HepG2 (cell line): Measurements from ENCODE around the gene PPP2R5D. TPM values are rescaled to one million over a fixed set of nuclear protein-coding genes. Genes with fewer than 3 reads are reported as not detected.

Experiments
- ATAC-seq: fragments of 200-7000 bp; cut with Tn5 transposase; 3 replicates; pipeline ENCODE4 v1.9.1; 2020; ENCODE audit warnings: mild to moderate bottlenecking, moderate library complexity
- BruUV-seq: library from RNA; stranded (reverse); fragments of 400-500 nt; replicated peaks from 2 replicates; lab custom pipeline; 2021; lab: Mats Ljungman, UMichigan
- CTCF ChIA-PET: fragments of 300-600 bp; formaldehyde crosslinking; extraction: SDS; loops from one replicate; lab custom pipeline; 2021; ENCODE audit warnings: low total read pairs, inconsistent platforms, low intra/inter-chr PET ratio; lab: Yijun Ruan, JAX
- POLR2A ChIA-PET: fragments of 350-600 bp; sonication (Branson Sonifier 250); formaldehyde crosslinking; loops from one replicate; lab custom pipeline; 2020; ENCODE audit warnings: antibody characterized with exemption, inconsistent platforms; lab: Yijun Ruan, JAX
- DNase-seq: peaks from one replicate; pipeline ENCODE4 v3.0.0-alpha.2; 2015; ENCODE audit warnings: low spot score
- FAIRE-seq: peaks from 3 replicates; lab custom pipeline; 2011; peaks lifted over from hg19 to GRCh38; lab: Jason Lieb, UNC
- H2AFZ ChIP-seq: one replicate; pipeline ENCODE4 v1.6.1; 2011; ENCODE audit warnings: low read length, inconsistent platforms
- H3K27ac ChIP-seq: fragments of 300-600 bp; 3 replicates; pipeline ENCODE4 v1.8.0; 2011; ENCODE audit warnings: mixed run types, mild to moderate bottlenecking, mixed read lengths, low read length, inconsistent platforms; ENCODE audit not compliant: insufficient read depth; ENCODE audit errors: extremely low read length
- H3K27me3 ChIP-seq, 2 experiments: fragments of 200-600 bp in 1 of 2; 2 replicates in 1 of 2; 3 replicates in 1 of 2; pipeline versions ENCODE4 v1.6.0 to v1.8.0; 2011; ENCODE audit warnings: low read length in 2 of 2, mild to moderate bottlenecking in 2 of 2, moderate library complexity in 2 of 2, inconsistent platforms in 1 of 2; ENCODE audit not compliant: insufficient read depth in 2 of 2, control insufficient read depth in 1 of 2
- H3K36me3 ChIP-seq, 2 experiments: fragments of 200-600 bp in 1 of 2; replicated peaks in 1 of 2; 2 replicates in 1 of 2; 3 replicates in 1 of 2; pipeline versions ENCODE4 v1.5.1 to v1.8.0; 2011; ENCODE audit warnings: low read length in 2 of 2, inconsistent platforms in 1 of 2; ENCODE audit not compliant: insufficient read depth in 2 of 2, control insufficient read depth in 1 of 2
- H3K4me1 ChIP-seq: 2 replicates; pipeline ENCODE4 v1.5.1; 2012; ENCODE audit warnings: low read length, inconsistent platforms; ENCODE audit not compliant: insufficient read depth
- H3K4me2 ChIP-seq: 2 replicates; pipeline ENCODE4 v1.6.0; 2011; ENCODE audit warnings: low read depth, low read length, inconsistent platforms
- H3K4me3 ChIP-seq, 3 experiments: fragments of 200-600 bp in 1 of 3; sonication (generic), shearing (Covaris generic) in 1 of 3; replicated peaks in 1 of 3; 2 replicates each; pipeline ENCODE4 v1.5.1; 2011 to 2016; ENCODE audit warnings: low read length in 3 of 3, inconsistent platforms in 2 of 3, low read depth in 2 of 3, mild to moderate bottlenecking in 2 of 3, control low read depth in 1 of 3, mixed read lengths in 1 of 3; ENCODE audit not compliant: insufficient read depth in 1 of 3
- H3K79me2 ChIP-seq: one replicate; pipeline ENCODE4 v1.6.1; 2011; ENCODE audit warnings: low read length, inconsistent platforms; ENCODE audit not compliant: insufficient read depth
- H3K9ac ChIP-seq: 2 replicates; pipeline ENCODE4 v1.6.0; 2011; ENCODE audit warnings: mild to moderate bottlenecking, low read depth, low read length, inconsistent platforms; ENCODE audit not compliant: insufficient read depth
- H3K9me3 ChIP-seq: 2 replicates; pipeline ENCODE4 v1.5.1; 2012; ENCODE audit warnings: mild to moderate bottlenecking, low read length
- H4K20me1 ChIP-seq: 2 replicates; pipeline ENCODE4 v1.6.0; 2011; ENCODE audit warnings: inconsistent platforms, mild to moderate bottlenecking, low read length, moderate library complexity; ENCODE audit not compliant: insufficient read depth
- DPF2 ChIP-seq: sonication (generic); formaldehyde crosslinking; IDR thresholded peaks from 2 replicates; pipeline ENCODE4 v1.4.0; 2020; ENCODE audit warnings: mild to moderate bottlenecking, low read depth, missing genetic modification reagents, borderline replicate concordance
- EZH2 ChIP-seq: conservative IDR thresholded peaks from 2 replicates; pipeline ENCODE4 v1.6.1; 2012; ENCODE audit warnings: mild to moderate bottlenecking, low read depth, low read length, moderate library complexity
- HINFP ChIP-seq: sonication (generic); formaldehyde crosslinking; IDR thresholded peaks from 2 replicates; pipeline ENCODE4 v1.4.0; 2020; ENCODE audit warnings: low read depth, mild to moderate bottlenecking, missing genetic modification reagents
- HOXD1 ChIP-seq: sonication (generic); formaldehyde crosslinking; IDR thresholded peaks from 2 replicates; pipeline ENCODE4 v1.5.0; 2020; ENCODE audit warnings: missing genetic modification reagents
- IRF9 ChIP-seq: sonication (generic); formaldehyde crosslinking; IDR thresholded peaks from 2 replicates; pipeline ENCODE4 v1.8.0; 2022; ENCODE audit warnings: missing genetic modification reagents, mild to moderate bottlenecking, borderline replicate concordance
- MXD1 ChIP-seq: sonication (generic); formaldehyde crosslinking; IDR thresholded peaks from 2 replicates; pipeline ENCODE4 v1.4.0; 2020; ENCODE audit warnings: mild to moderate bottlenecking, missing genetic modification reagents
- POLR2G ChIP-seq: fragments of 200-400 bp; formaldehyde crosslinking; IDR thresholded peaks from 2 replicates; pipeline ENCODE4 v1.6.1; 2018; ENCODE audit warnings: mild to moderate bottlenecking, low read depth, low read length, moderate library complexity
- SMC3 ChIP-seq: IDR thresholded peaks from 2 replicates; pipeline ENCODE4 v1.6.1; 2011; ENCODE audit warnings: low read length, improper control_type of control experiment
- ZNF354B ChIP-seq: sonication (generic); formaldehyde crosslinking; IDR thresholded peaks from 2 replicates; pipeline ENCODE4 v1.8.0; 2022; ENCODE audit warnings: mild to moderate bottlenecking, missing genetic modification reagents
- ZNF687 ChIP-seq: sonication (generic); formaldehyde crosslinking; IDR thresholded peaks from 2 replicates; pipeline ENCODE4 v1.5.1; 2020; ENCODE audit warnings: mild to moderate bottlenecking, missing genetic modification reagents, moderate library complexity
- WGBS: methylation state at CpG from one replicate; pipeline ENCODE4 v1.1.6; 2017; ENCODE audit warnings: low lambda C conversion rate; 5-methylcytosine and 5-hydroxymethylcytosine counted together
- in situ Hi-C: cut with HindIII; loops from 2 replicates; pipeline ENCODE4 v1.10.0; 2017; ENCODE audit warnings: low pct_unique_long_range_greater_than_20kb; ENCODE audit not compliant: extremely low pct_ligation_motif_present
- intact Hi-C: fragments of 100-400 bp; cut with micrococcal nuclease; formaldehyde crosslinking; loops from one replicate; pipeline ENCODE4 v1.10.0; 2022; ENCODE audit not compliant: unreplicated experiment
- polyA plus RNA-seq, 8 experiments: library from polyadenylated mRNA; depleted of rRNA in 3 of 8; stranded (reverse) in 7 of 8; unstranded in 1 of 8; fragments of >200 nt; fragmentation: Illumina TruSeq in 4 of 8; extraction: Trizol in 4 of 8; gene quantifications; 2 replicates each; pipeline versions ENCODE4 v1.2.1 to v1.2.3, GENCODE V29; 2011 to 2016; ENCODE audit warnings: low read depth in 4 of 8, missing spikeins in 1 of 8, mixed read lengths in 1 of 8; ENCODE audit not compliant: insufficient read depth in 1 of 8
- total RNA-seq, 5 experiments: library from RNA; depleted of rRNA; stranded (reverse); fragments of >200 nt; fragmentation: Illumina TruSeq; extraction: Trizol; gene quantifications; 2 replicates each; pipeline ENCODE4 v1.2.3, GENCODE V29; 2016; ENCODE audit warnings: low read depth in 1 of 5
- TF ChIP-seq, protein P1 (sequence below): IDR thresholded peaks from 2 replicates; pipeline ENCODE4 v1.6.1; 2016; ENCODE audit warnings: missing compliant biosample characterization, missing genetic modification reagents, borderline replicate concordance
- TF ChIP-seq, protein P2 (sequence below): sonication (generic); formaldehyde crosslinking; IDR thresholded peaks from 2 replicates; pipeline ENCODE4 v1.5.0; 2020; ENCODE audit warnings: mild to moderate bottlenecking, missing genetic modification reagents

The PPP2R5D gene
- total and polyA plus RNA-seq, 2 of the 13 experiments (the other 11 are each of a cell fraction or from before 2014, with no cell fraction given): 53.7 to 60.4 TPM

DNA sequence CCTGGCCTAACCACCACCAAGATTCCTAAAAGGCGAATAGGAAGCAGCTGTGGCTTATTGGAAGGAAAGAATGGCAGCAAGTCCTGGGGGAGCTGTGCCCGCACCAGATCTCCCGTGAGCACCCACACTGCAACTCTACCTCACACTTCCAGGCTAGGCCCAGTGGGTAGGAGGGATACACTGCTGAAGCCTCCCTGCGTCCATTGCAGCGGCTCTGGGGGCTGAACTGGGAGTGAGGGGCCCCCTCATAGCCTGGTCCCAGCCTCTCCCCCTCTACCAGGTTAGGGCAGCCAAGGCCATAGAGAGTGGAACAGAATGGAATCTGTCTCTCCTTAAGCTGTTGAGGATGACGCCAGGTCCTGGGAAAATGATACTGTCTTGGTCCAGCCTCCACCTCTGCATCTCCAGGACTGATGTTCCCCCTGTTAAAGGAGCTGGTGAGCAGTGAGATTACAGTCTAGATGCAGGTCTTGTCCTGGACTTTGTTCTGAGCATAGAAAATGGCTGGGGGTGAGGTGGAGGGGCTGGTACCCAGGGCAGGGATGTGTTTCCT lies 43.8 kb upstream of the PPP2R5D start:
- DNase-seq: no peak
- intact Hi-C loops (no loop called here), in situ Hi-C loops (no loop called here)
- H2AFZ ChIP-seq: no peak overlapping the region
- no peak for FAIRE-seq
- peaks cover 8 to 27% of the 10 kb centered on the region in 2 experiments for H3K36me3 ChIP-seq
- no peak overlapping the region for H3K4me3 ChIP-seq
- no TSS peak for BruUV-seq
- no peaks in the 10 kb centered on the region for H3K27me3 ChIP-seq
- no peak overlapping the region for H3K4me2 ChIP-seq
- CTCF ChIA-PET: no interaction called here
- H3K9ac ChIP-seq: no peak overlapping the region
- H3K79me2 ChIP-seq: no peaks in the 10 kb centered on the region
- no peak for ATAC-seq
- POLR2A ChIA-PET: interaction anchor here (0.6 to 5.0 kb wide), 7 partner anchors 11 to 1348 kb away, joined by 3 to 56 read pairs (median 4); partner anchors contain the start of genes CNPY3, GNMT, KLHDC3 and PEX6
- H3K4me1 ChIP-seq: peaks cover 64% of the 10 kb centered on the region
- H4K20me1 ChIP-seq: no peaks in the 10 kb centered on the region
- H3K9me3 ChIP-seq: no peaks in the 10 kb centered on the region
- WGBS: 97% methylated on average over 6 of the region's 6 CpGs
- peak overlapping the region; percentile 81 for H3K27ac ChIP-seq
- TF ChIP-seq IRF9 (CRISPR knock-in tag) (no peak), SMC3 (no peak), ZNF354B (CRISPR knock-in tag) (no peak), MXD1 (CRISPR knock-in tag) (0 out of 2 replicates have a peak, but pooled peaks have one; percentile 36), EZH2 (no peak), HINFP (CRISPR knock-in tag) (no peak), ZNF687 (0 out of 2 replicates have a peak, but pooled peaks have one; percentile 23), DPF2 (no peak), HOXD1 (no peak), POLR2G (no peak)
- TF ChIP-seq, protein P1, sequence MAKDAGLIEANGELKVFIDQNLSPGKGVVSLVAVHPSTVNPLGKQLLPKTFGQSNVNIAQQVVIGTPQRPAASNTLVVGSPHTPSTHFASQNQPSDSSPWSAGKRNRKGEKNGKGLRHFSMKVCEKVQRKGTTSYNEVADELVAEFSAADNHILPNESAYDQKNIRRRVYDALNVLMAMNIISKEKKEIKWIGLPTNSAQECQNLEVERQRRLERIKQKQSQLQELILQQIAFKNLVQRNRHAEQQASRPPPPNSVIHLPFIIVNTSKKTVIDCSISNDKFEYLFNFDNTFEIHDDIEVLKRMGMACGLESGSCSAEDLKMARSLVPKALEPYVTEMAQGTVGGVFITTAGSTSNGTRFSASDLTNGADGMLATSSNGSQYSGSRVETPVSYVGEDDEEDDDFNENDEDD: no peak
- TF ChIP-seq, protein P2, sequence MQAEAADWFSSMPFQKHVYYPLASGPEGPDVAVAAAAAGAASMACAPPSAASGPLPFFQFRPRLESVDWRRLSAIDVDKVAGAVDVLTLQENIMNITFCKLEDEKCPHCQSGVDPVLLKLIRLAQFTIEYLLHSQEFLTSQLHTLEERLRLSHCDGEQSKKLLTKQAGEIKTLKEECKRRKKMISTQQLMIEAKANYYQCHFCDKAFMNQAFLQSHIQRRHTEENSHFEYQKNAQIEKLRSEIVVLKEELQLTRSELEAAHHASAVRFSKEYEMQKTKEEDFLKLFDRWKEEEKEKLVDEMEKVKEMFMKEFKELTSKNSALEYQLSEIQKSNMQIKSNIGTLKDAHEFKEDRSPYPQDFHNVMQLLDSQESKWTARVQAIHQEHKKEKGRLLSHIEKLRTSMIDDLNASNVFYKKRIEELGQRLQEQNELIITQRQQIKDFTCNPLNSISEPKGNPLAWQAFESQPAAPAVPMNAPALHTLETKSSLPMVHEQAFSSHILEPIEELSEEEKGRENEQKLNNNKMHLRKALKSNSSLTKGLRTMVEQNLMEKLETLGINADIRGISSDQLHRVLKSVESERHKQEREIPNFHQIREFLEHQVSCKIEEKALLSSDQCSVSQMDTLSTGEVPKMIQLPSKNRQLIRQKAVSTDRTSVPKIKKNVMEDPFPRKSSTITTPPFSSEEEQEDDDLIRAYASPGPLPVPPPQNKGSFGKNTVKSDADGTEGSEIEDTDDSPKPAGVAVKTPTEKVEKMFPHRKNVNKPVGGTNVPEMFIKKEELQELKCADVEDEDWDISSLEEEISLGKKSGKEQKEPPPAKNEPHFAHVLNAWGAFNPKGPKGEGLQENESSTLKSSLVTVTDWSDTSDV (CRISPR knock-in tag): no peak
